HG03521 (cell line): Measurements from ENCODE around the gene MYLK.

Experiments
- ATAC-seq: cut with Tn5 transposase; IDR thresholded peaks from one replicate; pipeline ENCODE4 v1.9.1; 2021; ENCODE audit warnings: mild to moderate bottlenecking, moderate library complexity; ENCODE audit not compliant: unreplicated experiment

The MYLK gene

GRCh38 chr3:123653221-123653682 lies 230.9 kb downstream of the MYLK start:
- ATAC-seq: no peak

DNA sequence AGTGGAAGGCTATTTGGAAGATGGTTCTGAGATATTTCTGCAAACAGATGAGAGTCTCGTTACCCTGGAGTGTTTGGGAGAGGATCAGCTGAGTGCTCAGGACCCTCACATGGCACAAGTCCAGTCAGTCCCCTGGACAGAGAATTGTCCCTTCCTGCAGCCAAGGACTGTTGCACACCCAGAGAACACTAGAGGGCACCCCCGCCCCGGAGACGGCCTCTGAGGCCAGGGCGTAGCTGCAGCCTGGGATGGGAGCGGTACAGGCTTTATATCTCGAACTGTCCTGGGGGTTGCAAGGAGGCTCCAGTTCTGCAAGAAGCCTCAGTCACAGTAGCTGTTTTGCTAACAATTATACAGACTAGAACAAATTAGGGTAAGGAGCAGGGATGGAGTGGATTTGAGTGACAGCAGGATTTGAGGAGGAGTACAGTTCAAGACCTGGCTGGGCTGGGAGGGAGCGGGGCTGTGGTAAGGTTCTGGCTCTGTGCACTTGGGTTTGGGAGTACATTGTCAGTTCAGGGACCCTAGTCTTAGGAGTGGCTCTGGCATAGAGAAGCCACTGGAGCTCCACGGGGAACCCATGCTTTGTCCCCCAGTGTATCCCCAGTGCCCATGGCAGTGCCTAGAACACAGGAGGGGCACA lies 231.7 kb downstream of the MYLK start:
- peak; percentile 54 for ATAC-seq

- ATAC-seq: no peak
Measured at GRCh38 chr3:123651449-123652341, 232.4 kb downstream of the MYLK start.

DNA sequence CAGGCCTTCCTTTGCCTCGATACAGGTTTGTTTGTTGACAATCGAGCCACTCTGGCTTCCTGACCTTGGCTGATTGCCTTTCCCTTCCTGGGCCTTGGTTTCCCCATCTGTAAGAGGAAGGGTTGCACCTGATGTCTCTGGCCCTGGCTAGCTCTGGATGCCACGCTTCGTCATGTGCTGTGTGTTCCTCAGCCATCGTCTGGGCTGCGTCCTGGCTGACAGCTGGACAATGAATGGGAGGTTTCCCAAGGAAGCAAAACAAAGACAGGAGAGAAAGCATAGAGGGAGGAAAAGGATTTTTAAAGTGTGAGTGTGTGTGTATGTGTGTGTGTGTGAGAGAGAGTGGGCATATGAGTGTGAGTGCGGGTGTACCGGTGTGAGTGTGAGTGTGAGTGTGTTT lies 234.0 kb downstream of the MYLK start:
- no peak for ATAC-seq

- no peak for ATAC-seq
Measured at GRCh38 chr3:123648696-123649405, 235.3 kb downstream of the MYLK start.

DNA sequence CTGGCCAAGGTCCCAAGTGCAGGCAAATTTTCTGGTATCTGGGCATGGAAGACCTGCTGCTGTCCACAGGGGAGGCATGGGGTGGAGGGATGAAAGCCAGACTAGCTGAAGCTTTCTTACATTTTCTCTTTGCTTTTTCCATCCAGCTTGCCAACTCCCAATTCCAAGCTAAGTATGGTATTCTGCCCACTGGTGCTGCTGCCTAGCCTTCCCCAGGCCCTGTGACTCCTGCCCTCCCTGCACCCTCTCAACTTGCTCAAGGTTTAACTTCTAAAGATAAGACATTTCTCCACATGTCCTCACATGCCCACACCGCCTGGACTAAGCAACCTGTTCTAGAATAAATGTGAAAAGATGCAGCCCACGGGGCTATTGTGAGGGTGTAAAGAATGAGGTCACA lies 239.8 kb downstream of the MYLK start:
- no peak for ATAC-seq

GRCh38 chr3:123642957-123643330 lies 241.2 kb downstream of the MYLK start:
- no peak for ATAC-seq

- ATAC-seq: peak; percentile 88
Measured at GRCh38 chr3:123642182-123642956, 241.8 kb downstream of the MYLK start.

GRCh38 chr3:123641505-123641904 lies 242.6 kb downstream of the MYLK start:
- no peak for ATAC-seq

DNA sequence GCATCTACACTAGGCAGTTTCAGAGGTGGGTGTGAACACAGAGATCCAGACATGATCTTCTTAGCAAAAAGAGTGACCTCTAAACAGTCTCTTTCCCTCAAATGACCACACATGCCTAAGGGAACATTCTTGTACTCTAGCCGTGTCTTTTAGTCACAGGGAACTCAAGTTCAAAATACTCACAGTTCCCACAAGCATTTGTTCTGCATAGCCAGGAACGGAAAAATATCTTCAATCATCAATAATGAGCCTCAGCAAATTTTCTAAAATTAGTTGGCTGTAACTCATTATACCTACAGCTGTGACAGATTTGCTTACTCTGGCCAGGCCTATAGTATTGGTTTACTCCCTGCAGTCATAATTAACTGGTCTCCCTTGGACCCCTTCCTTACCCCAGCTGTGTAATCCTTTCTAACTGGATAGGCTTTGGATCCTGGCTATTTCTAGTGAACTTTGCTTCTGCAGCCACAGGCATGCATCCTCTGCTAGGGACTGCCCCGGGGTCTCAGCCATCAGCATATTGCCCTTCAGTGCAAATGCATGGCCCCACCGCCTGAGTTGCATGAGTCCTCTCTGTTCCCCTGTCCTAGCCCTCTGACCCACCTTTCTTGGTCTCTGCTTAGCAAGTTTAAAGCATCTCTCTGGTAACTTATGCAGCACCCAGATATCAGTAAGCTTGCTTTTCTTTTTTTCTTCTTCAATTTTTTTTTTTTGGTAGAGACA lies 243.2 kb downstream of the MYLK start:
- ATAC-seq: no peak

DNA sequence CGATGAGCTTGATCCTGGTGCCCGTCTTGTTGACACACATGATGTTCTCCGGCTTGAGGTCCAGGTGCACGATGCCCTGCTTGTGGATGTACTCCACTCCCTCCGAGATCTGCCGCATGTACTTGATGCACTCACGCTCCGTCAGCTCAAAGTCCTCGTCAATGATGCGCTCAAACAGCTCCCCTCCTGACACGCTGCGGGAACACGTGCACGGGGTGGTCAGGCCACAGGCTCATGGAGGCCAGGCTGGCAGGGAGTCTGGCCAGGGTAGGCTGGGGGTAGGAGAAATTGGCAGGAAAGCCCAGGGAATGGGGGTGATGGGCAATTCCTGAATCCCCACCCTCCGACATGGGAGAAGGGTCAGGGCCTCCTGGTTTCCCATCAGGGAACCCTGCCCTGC lies 243.8 kb downstream of the MYLK start:
- no peak for ATAC-seq

DNA sequence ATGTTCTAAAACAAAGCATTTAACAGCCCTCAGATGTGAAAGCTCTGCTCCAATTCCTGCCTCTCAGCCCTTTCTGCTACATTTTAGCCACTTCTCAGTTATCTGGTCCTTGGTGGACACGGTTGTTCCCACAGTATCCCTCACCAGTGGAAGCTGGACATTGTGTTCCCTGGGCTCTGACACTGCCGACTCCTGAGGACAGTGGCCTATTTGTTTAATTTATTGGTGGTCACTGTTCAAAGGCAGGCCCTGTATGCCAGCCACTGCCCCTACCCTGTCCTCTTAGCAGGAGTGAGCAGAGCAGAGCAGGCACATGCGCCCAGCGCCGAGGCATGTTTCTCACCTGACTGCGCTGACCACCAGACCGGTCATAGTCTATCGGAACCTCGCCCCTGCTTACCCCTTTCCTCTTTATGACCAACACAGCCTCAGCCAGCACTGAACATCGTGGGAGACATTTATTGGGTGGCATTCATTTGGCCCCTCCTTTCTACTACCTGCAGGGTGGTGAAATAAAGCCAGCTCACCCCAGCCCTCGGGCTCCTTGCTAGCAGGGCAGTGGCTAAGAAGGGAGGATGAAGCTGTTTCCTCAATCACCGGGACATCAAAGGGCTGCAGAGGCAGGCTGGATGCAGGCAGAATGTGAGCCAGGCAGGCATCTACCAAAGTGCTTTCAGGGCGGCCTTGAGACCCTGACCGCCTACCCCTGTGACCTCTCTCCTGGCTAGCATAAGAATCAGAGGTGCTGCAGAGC lies 245.0 kb downstream of the MYLK start:
- ATAC-seq: no peak

GRCh38 chr3:123637841-123638240 lies 246.3 kb downstream of the MYLK start:
- no peak for ATAC-seq

DNA sequence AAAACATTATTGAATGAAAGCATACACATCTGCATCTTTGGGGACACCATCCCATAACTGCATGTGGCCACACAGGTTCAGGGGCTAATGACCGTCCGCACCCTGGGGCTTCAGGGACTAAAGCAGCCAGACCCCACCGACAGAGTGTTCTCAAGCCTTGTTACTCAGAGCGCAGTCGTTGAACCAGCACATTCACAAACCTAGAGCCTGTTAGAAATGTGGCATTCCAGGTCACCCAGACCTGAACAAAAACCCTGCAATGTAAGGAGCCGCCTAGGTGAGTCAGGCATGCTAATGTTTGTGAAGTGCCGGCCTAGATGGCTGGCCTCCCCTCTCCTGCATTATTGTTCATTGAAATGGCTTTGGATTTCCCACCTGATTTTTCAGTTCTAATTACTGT lies 247.0 kb downstream of the MYLK start:
- ATAC-seq: no peak

GRCh38 chr3:123636431-123636841 lies 247.7 kb downstream of the MYLK start:
- ATAC-seq: no peak

DNA sequence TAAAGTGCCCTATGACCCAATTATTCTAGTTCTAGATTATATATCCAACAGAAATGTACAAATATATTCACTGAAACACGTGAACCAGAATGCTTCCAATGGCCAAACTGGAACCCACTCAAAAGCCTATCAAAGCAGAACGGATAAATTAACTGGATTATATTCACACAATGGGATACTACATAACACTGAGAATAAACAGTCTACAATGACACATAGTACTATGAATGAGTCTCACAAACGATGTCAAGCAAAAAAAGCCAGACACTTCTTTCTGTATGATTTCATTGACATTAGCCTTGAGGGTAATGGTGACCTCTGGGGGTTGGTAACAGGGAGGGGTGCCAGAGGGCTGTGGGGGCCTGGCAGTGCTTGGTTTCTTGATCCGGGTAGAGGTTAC lies 248.4 kb downstream of the MYLK start:
- no peak for ATAC-seq

DNA sequence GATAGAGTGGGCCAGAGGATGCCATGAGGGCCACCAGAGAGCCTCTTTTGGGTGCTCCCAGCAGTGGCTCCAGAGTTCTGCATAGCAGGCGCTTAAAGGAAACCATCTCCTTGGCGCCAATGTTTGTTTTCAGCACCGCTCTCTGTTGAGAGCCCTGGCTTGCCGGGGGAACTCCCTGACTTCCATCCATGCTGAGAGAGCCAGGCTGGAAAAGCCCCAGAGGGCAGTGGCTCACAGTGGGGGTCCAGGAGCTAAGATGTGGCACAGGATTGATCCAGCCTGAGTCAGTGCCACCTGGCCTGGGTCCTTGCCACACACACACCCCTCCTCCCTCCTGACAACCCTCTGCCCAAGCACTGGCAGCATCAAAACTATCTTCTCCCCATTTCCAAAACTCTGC lies 248.9 kb downstream of the MYLK start:
- no peak for ATAC-seq

GRCh38 chr3:123634149-123635051 lies 249.7 kb downstream of the MYLK start:
- ATAC-seq: no peak

DNA sequence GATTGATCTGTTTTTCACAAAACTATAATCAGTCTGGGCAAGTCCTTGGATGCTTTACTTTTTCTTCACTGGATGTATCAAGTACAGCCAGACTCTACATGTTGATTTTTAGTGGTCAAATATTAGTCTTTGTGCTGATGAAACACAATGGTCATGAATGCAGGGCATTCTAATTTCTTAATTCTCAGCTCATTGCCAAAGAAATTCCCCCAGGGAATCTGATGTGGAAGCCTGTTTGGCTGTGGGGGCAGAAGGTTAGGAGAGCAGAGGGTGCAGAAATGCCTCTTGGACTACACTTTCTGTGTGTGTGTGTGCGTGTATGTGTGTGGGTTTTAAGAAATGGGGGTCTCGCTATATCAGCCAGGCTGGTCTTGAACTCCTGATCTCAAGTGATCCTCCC lies 250.6 kb downstream of the MYLK start:
- no peak for ATAC-seq
